ENCODE measurements around the gene DNAH10.
"Not testable (repeated sequence)": the region's sequence is repeated elsewhere in the genome, so short reads cannot be mapped to it uniquely, and the experiment has no call there.

The DNAH10 gene

DNA sequence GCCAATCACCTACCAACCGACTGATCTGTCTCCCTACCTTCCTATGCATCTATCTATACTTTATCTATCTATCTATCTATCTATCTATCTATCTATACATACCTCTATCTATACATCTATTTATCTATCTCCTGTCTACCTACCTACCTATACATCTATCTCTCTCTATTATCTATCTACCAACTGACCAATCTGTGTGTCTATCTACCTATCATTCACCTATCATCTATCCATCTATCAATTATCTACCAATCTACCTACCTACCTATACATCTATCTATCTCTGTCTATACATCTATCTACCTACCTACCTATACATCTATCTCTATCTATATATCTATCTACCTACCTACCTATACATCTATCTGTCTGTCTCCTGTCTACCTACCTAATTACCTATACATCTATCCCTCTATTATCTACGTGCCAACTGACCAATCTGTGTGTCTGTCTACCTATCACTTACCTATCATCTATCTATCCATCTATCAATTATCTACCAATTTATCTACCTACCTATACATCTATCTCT is 3.5 kb downstream of the DNAH10 start:
- Histone ChIP-seq H3K27me3 (peaks cover 16 to 31% (median 23%) of the 10 kb centered on the region in 11 experiments), H3K36me3 (peaks cover 0 to 3% (median 0%) of the 10 kb centered on the region in 11 experiments; a peak in 1 of 22 replicates), H3K9me3 (replicated peaks in 1 of 11) (no peaks in the 10 kb centered on the region), H3K27ac (no peak overlapping the region), H3K4me1 (peaks cover 13 to 32% (median 20%) of the 10 kb centered on the region in 10 experiments; a peak in 19 of 20 replicates), H3K4me2 (no peak overlapping the region), H3K4me3 (no peak overlapping the region), H3K9ac (no peak overlapping the region), H4K20me1 (peaks cover 0 to 10% (median 0%) of the 10 kb centered on the region in 11 experiments; a peak in 4 of 22 replicates)
- no peak for TF ChIP-seq Cebpa-rat (IDR thresholded peaks at IDR 0.05)

DNA sequence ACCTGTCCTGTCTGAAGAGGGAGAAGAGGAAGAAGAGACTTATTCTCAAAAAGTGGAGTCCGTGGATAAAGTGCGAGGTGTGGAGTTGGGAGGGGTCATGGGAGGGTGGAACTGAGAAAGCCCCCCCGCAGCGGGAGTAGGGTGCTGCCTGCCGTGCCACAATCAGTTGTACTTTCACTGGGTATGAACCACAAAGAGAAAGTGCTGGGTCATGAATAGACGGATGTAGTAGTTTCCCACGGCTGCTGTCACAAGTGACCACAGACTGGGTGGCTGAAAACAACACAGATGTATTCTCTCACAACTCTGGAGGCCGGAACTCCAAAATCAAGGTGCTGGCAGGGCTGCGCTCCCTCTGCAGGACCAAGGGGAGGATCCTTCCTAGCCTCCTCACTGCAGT is 5.5 kb downstream of the DNAH10 start:
- no peak overlapping the region for H3K9ac ChIP-seq
- H3K27ac ChIP-seq, result no peak overlapping the region
- no peaks in the 10 kb centered on the region for H3K9me3 ChIP-seq (replicated peaks in 1 of 11)
- no peaks in the 10 kb centered on the region for H3K36me3 ChIP-seq
- peaks cover 2 to 15% (median 5%) of the 10 kb centered on the region in 10 experiments; a peak in 16 of 20 replicates for H3K4me1 ChIP-seq
- H3K4me3 ChIP-seq, result no peak overlapping the region
- H3K4me2 ChIP-seq, result peak overlapping the region in 10 of 11 experiments; percentile 8 to 68 (median 42); a peak in 13 of 22 replicates
- no peak for TF ChIP-seq Cebpa-rat (IDR thresholded peaks at IDR 0.05)
- H3K27me3 ChIP-seq, result peaks cover 7 to 22% (median 10%) of the 10 kb centered on the region in 11 experiments
- H4K20me1 ChIP-seq, result peaks cover 0 to 7% (median 0%) of the 10 kb centered on the region in 11 experiments; a peak in 4 of 22 replicates

DNA sequence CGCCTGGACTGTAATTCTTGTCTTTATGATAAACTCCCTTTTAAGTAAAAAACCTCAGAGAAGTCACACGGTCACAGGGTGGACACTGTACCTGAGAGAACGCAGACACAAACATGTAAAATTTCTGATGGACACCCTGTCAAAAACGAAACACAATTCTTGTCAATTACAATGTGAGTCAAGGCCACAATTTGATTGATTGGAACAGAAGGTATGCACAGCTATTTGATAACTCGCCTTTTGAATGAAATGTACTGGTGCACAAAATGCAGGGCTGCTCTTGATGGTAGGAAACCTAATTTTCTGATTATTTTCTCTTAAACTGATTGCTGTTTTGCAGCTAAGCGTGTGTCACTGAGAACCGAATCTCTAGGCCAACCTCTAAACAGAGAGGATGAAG is 9.2 kb downstream of the DNAH10 start:
- Histone ChIP-seq H3K4me1 (peaks cover 0 to 13% (median 3%) of the 10 kb centered on the region in 10 experiments; a peak in 10 of 20 replicates), H3K4me3 (no peak overlapping the region), H3K4me2 (no peak overlapping the region), H3K36me3 (no peaks in the 10 kb centered on the region), H3K9ac (no peak overlapping the region), H3K27me3 (no peaks in the 10 kb centered on the region), H4K20me1 (no peaks in the 10 kb centered on the region; a peak in 1 of 22 replicates), H3K27ac (no peak overlapping the region), H3K9me3 (replicated peaks in 1 of 11) (peaks cover 0 to 32% (median 6%) of the 10 kb centered on the region in 11 experiments; a peak in 12 of 22 replicates)
- no peak for TF ChIP-seq Cebpa-rat (IDR thresholded peaks at IDR 0.05)

DNA sequence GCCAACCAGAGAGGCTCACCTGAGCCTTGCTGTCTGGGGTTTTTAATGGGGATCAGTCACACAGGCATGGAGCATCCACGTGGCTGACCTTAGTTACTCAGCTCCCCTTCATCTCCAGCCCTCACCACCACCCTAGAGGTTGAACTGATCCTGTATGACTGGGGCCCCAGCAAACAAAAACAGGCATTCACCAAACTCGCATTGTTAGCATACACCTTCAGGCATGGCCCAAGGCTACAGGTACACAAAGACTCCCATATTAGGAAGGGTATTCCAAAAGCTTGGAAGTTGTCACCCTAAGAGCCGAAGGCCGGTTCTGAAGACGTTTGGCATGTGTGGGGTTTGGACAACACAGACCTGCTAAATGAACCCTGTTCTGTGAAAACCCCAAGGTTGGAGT is 10.0 kb downstream of the DNAH10 start:
- H3K27ac ChIP-seq, result no peak overlapping the region
- no peak overlapping the region for H3K9ac ChIP-seq

DNA sequence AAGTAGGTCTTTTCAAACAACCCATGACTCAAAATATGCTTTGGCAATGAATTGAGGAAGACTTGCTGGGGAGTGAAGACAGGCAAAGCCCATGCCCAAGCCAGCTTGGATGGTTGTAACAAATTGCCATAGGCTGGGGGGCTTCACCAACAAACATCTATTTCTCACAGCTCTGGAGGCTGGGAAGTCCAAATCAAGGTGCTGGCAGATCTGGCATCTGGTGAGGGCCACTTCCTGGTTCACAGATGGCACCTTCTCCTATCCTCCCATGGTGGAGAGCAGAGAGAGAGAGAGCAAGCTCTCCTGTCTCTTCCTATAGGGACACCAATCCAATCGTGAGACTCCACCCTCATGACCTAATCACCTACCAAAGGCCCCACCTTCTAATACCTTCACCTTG is 11.3 kb downstream of the DNAH10 start:
- H3K9me3 ChIP-seq (replicated peaks in 1 of 11), result peaks cover 0 to 36% (median 6%) of the 10 kb centered on the region in 11 experiments; a peak in 12 of 22 replicates
- no peak overlapping the region for H3K27ac ChIP-seq
- H3K9ac ChIP-seq, result no peak overlapping the region
- H3K36me3 ChIP-seq, result no peaks in the 10 kb centered on the region
- no peak overlapping the region for H3K4me3 ChIP-seq
- no peaks in the 10 kb centered on the region; a peak in 1 of 22 replicates for H4K20me1 ChIP-seq
- no peaks in the 10 kb centered on the region for H3K27me3 ChIP-seq
- no peaks in the 10 kb centered on the region for H3K4me1 ChIP-seq
- no peak overlapping the region for H3K4me2 ChIP-seq
- TF ChIP-seq Cebpa-rat (IDR thresholded peaks at IDR 0.05), result no peak

More for the DNA sequence above, 10.0 kb downstream of the DNAH10 start:
- Histone ChIP-seq H4K20me1 (no peaks in the 10 kb centered on the region; a peak in 1 of 22 replicates), H3K36me3 (no peaks in the 10 kb centered on the region), H3K4me1 (peaks cover 0 to 13% (median 3%) of the 10 kb centered on the region in 10 experiments; a peak in 10 of 20 replicates), H3K4me2 (no peak overlapping the region), H3K27me3 (no peaks in the 10 kb centered on the region), H3K9me3 (replicated peaks in 1 of 11) (peaks cover 0 to 36% (median 6%) of the 10 kb centered on the region in 11 experiments; a peak in 12 of 22 replicates), H3K4me3 (no peak overlapping the region)
- TF ChIP-seq Cebpa-rat (IDR thresholded peaks at IDR 0.05), result no peak

DNA sequence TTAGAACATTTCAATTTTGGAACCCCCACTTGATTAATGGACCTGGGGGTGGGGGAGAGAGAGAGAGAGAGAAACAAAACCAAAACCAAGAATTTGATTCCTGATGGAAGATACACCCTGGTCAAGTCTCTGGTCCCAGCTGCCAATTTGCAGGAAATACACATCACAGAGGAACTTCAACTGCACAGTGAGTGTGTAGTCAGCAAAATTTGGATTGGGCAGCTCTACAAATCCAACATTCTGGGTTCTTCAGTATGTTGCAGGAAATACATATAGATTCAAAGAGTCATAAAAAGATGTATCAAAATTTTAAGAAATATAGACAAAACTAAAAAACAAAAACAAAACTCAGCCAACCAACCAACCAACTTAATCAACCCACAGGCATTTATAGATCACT is 17.4 kb downstream of the DNAH10 start:
- Histone ChIP-seq H3K4me2 (no peak overlapping the region), H3K4me1 (no peaks in the 10 kb centered on the region), H4K20me1 (no peaks in the 10 kb centered on the region), H3K9ac (no peak overlapping the region), H3K27ac (no peak overlapping the region), H3K4me3 (no peak overlapping the region), H3K36me3 (no peaks in the 10 kb centered on the region), H3K27me3 (no peaks in the 10 kb centered on the region), H3K9me3 (replicated peaks in 1 of 11) (peaks cover 0 to 22% (median 6%) of the 10 kb centered on the region in 11 experiments; a peak in 11 of 22 replicates)
- no peak for TF ChIP-seq Cebpa-rat (IDR thresholded peaks at IDR 0.05)

DNA sequence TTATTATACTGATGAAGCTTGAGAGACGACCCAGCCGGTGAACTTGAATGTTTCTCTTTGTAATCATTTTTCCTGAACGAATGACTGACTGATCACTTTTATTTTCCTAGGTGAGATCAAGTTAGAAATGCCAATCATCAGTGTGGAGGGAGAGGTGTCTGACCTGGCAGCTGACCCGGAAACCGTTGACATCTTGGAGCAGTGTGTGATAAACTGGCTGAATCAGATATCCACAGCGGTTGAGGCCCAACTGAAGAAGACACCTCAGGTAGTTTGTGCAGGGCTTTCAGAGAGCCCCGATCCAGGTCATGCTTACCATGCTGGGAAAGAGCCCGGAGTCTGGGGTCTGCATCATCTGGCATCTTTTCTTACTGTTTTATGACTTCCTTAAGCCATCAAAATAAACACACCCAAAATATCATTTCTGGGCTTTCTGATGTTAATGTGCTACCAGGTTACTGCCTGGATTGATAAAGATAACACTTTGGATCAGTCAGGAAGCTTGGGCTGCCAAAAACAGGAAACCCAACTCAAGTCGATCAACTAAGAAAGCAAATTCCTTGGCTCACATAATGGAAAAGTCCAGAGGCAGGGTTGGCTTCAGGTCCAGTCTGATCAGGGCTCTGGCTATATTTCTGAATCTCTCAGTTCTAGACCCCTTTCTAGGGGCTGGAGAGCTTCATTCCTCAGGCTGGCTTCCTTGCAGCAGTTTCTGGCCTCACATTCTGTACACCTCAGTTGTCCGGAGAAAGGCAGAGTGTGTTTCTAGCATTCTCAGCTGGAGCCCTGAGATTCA is 21.1 kb downstream of the DNAH10 start:
- no peak overlapping the region for H3K4me3 ChIP-seq
- H3K9me3 ChIP-seq (replicated peaks in 1 of 11), result peaks cover 0 to 5% (median 0%) of the 10 kb centered on the region in 11 experiments; a peak in 1 of 22 replicates
- no peak overlapping the region for H3K27ac ChIP-seq
- no peaks in the 10 kb centered on the region for H3K27me3 ChIP-seq
- TF ChIP-seq Cebpa-rat (IDR thresholded peaks at IDR 0.05), result no peak
- H3K9ac ChIP-seq, result no peak overlapping the region
- H3K36me3 ChIP-seq, result no peaks in the 10 kb centered on the region
- H4K20me1 ChIP-seq, result no peaks in the 10 kb centered on the region
- no peaks in the 10 kb centered on the region for H3K4me1 ChIP-seq
- H3K4me2 ChIP-seq, result no peak overlapping the region

DNA sequence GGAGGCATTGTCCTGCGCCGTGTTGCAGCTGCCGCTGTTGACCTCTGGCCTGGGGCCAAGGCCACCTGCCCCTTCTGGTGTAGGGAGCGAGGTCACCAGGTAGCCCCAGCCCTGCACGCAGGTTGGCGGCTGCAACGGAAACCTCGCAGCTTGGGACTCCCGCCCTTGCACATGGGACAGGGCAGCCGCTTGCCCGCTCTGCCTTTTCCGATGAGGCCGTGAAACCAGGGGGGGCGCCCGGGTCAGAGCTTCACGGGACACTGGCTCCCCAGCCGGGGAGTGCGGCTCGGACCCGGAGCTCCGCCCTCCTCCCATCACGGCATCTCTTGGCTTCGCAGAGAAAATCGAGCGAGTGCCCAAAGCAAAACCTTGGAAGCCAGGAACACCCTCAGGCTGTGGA is 25.4 kb downstream of the DNAH10 start:
- Histone ChIP-seq H3K4me1 (no peaks in the 10 kb centered on the region), H3K4me3 (no peak overlapping the region), H3K27me3 (no peaks in the 10 kb centered on the region), H3K36me3 (no peaks in the 10 kb centered on the region), H3K4me2 (no peak overlapping the region), H3K9me3 (replicated peaks in 1 of 11) (peaks cover 0 to 9% (median 4%) of the 10 kb centered on the region in 11 experiments; a peak in 13 of 22 replicates), H3K27ac (no peak overlapping the region), H3K9ac (no peak overlapping the region), H4K20me1 (no peaks in the 10 kb centered on the region)
- no peak for TF ChIP-seq Cebpa-rat (IDR thresholded peaks at IDR 0.05)

DNA sequence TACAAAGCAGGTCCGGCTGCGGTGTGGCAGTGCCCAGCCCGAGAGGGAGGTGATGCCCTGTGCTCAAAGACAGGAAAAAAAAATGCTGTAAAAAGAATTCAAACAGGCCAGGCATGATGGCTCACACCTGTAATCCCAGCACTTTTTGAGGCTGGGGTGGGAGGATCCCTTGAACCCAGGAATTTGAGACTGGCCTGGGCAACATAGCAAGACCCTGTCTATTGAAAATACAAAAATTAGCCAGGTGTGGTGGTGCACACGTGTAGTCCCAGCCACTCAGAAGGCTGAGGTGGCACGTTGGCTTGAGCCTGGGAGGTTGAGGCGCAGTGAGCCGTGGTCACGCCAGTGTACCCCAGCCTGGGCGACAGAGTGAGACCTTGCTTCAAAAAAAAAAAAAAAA is 26.4 kb downstream of the DNAH10 start:
- peaks cover 0 to 17% (median 13%) of the 10 kb centered on the region in 11 experiments; a peak in 14 of 22 replicates for H3K9me3 ChIP-seq (replicated peaks in 1 of 11)
- H3K9ac ChIP-seq, result no peak overlapping the region
- no peak for TF ChIP-seq Cebpa-rat (IDR thresholded peaks at IDR 0.05)
- no peaks in the 10 kb centered on the region for H3K27me3 ChIP-seq
- no peak overlapping the region for H3K4me3 ChIP-seq
- no peaks in the 10 kb centered on the region for H3K36me3 ChIP-seq
- H3K27ac ChIP-seq, result no peak overlapping the region
- no peaks in the 10 kb centered on the region for H4K20me1 ChIP-seq
- no peak overlapping the region for H3K4me2 ChIP-seq
- no peaks in the 10 kb centered on the region for H3K4me1 ChIP-seq

DNA sequence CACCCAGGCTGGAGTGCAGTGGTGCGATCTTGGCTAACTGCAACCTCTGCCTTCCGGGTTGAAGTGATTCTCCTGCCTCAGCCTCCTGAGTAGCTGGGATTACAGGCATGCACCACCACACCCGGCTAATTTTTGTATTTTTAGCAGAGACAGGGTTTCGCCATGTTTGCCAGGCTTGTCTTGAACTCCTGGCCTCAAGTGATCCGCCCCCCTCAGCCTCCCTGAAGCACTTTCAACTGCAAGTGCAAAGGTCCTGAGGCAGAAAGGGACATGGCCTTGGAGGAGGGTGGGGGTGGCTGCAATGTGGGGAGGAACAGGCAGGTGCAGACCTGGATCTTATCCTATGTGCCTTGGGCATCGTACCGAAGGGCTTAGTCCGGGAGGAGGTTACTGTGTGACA is 27.3 kb downstream of the DNAH10 start:
- H3K4me1 ChIP-seq, H3K36me3 ChIP-seq, H3K27me3 ChIP-seq, H3K9ac ChIP-seq, H3K4me2 ChIP-seq, H3K4me3 ChIP-seq, H4K20me1 ChIP-seq, H3K27ac ChIP-seq: not testable (repeated sequence)
- peaks cover 0 to 17% (median 13%) of the 10 kb centered on the region in 11 experiments; a peak in 14 of 22 replicates for H3K9me3 ChIP-seq (replicated peaks in 1 of 11)

Measured in BLaER1 treated with 17β-estradiol and CSF1 and Interleukin-3, amounts not matched to agents 10 nM and 100 nM (cell line).